Putamen (tissue), 1 donor: ENCODE measurements around the gene ATP5ME.
"Not testable (repeated sequence)": the region's sequence is repeated elsewhere in the genome, so short reads cannot be mapped to it uniquely, and the experiment has no call there.

Source experiments
- DNase-seq: peaks from one replicate; pipeline ENCODE4 v3.0.0-alpha.2; 2016; ENCODE audit warnings: low spot score

Gene ATP5ME

GRCh38 chr4:655464-656151 lies 18.5 kb downstream of the ATP5ME start:
- DNase-seq, result no peak

- DNase-seq, result peak; percentile 78
These were observed 19.1 kb downstream of the ATP5ME start for GRCh38 chr4:654871-655463.

- DNase-seq, result no peak
These were observed 19.6 kb downstream of the ATP5ME start for GRCh38 chr4:654503-654845.

GRCh38 chr4:653831-654502 lies 20.1 kb downstream of the ATP5ME start:
- no peak for DNase-seq

GRCh38 chr4:653080-653821 lies 20.8 kb downstream of the ATP5ME start:
- DNase-seq, result no peak

- DNase-seq, result no peak
These were observed 22.0 kb downstream of the ATP5ME start for GRCh38 chr4:651884-652642.

GRCh38 chr4:650951-651883 lies 22.9 kb downstream of the ATP5ME start:
- peak; percentile 83 for DNase-seq

- no peak for DNase-seq
These were observed 23.6 kb downstream of the ATP5ME start for GRCh38 chr4:650461-650860.

- DNase-seq, result no peak
These were observed 24.2 kb downstream of the ATP5ME start for GRCh38 chr4:649751-650310.

GRCh38 chr4:649293-649625 lies 24.8 kb downstream of the ATP5ME start:
- no peak for DNase-seq

- DNase-seq, result no peak
These were observed 25.3 kb downstream of the ATP5ME start for GRCh38 chr4:648579-649292.

- DNase-seq, result no peak
These were observed 26.6 kb downstream of the ATP5ME start for GRCh38 chr4:647481-647880.

- no peak for DNase-seq
These were observed 27.6 kb downstream of the ATP5ME start for GRCh38 chr4:646460-646859.

GRCh38 chr4:642366-642765 lies 31.7 kb downstream of the ATP5ME start:
- DNase-seq, result not testable (repeated sequence)

- DNase-seq, result no peak
These were observed 36.4 kb downstream of the ATP5ME start for GRCh38 chr4:637536-638280.

GRCh38 chr4:636628-637159 lies 37.4 kb downstream of the ATP5ME start:
- no peak for DNase-seq

GRCh38 chr4:635851-636627 lies 38.0 kb downstream of the ATP5ME start:
- DNase-seq, result no peak
